Motor neuron (in vitro differentiated cells): Measurements from ENCODE around the gene HSPB1. TPM values are rescaled to one million over a fixed set of nuclear protein-coding genes. Genes with fewer than 3 reads are reported as not detected.
"Not testable (repeated sequence)": the region's sequence is repeated elsewhere in the genome, so short reads cannot be mapped to it uniquely, and the experiment has no call there.

ENCODE experiments used
- ATAC-seq, 8 experiments: fragments of 200-7000 bp; cut with Tn5 transposase; replicated peaks in 6 of 8; 2 replicates each; pipeline ENCODE4 v1.8.0; 2021; ENCODE audit warnings: mild to moderate bottlenecking in 8 of 8, moderate library complexity in 8 of 8
- H3K27ac ChIP-seq, 2 donors: fragments of 250-450 bp; sonication (Bioruptor Pico); 2 replicates each; pipeline ENCODE4 v1.9.0; 2021; ENCODE audit warnings: antibody characterized with exemption in 2 of 2, mild to moderate bottlenecking in 2 of 2, moderate library complexity in 1 of 2
- H3K4me1 ChIP-seq, 2 donors: fragments of 250-450 bp; sonication (Bioruptor Pico); replicated peaks in 1 of 2; 2 replicates each; pipeline ENCODE4 v1.6.1; 2021; ENCODE audit warnings: antibody characterized with exemption in 2 of 2, mild to moderate bottlenecking in 2 of 2, moderate library complexity in 1 of 2
- H3K4me3 ChIP-seq, 5 donors: fragments of 250-450 bp; sonication (Bioruptor Pico); 2 replicates each; pipeline ENCODE4 v1.9.0; 2021; ENCODE audit warnings: antibody characterized with exemption in 5 of 5, mild to moderate bottlenecking in 5 of 5, moderate library complexity in 4 of 5
- WGBS, 10 experiments: fragments of 450-650 bp; shearing (Covaris generic); methylation state at CpG; one replicate each; pipeline ENCODE4 v1.0.0; 2022; 5-methylcytosine and 5-hydroxymethylcytosine counted together
- in situ Hi-C, 9 experiments: fragments of 400-800 bp; cut with MboI; loops; one replicate each; pipeline ENCODE4 v1.15.0; 2021; ENCODE audit warnings: low sequenced_read_pairs in 9 of 9, low pct_unique_long_range_greater_than_20kb in 2 of 9; ENCODE audit not compliant: unreplicated experiment in 9 of 9
- total RNA-seq, 8 experiments: library from RNA; unstranded; fragments of 300-600 nt; gene quantifications; 2 replicates each; pipeline versions ENCODE4 v1.2.3 to v1.2.4, GENCODE V29; 2022

HSPB1 gene
- total RNA-seq, 8 experiments from 2014 or later: 44.0 to 193 (median 120) TPM

- 80 to 100% (median 100%) methylated on average over 1 to 4 of the region's 17 CpGs; no CpG with 5 or more reads in 5 of the 10 experiments for WGBS, 10 experiments
- Histone ChIP-seq H3K4me3 (peak overlapping the region in 1 of 5 donors; percentile 34), H3K4me1 (no peaks in the 10 kb centered on the region), H3K27ac (no peak overlapping the region)
- no peak for ATAC-seq
- in situ Hi-C loops: loop anchor here in 1 of 9 experiments (25.0 kb wide), 1 partner anchor 96 kb away; no protein-coding TSS in a partner anchor
Measured at GRCh38 chr7:76283254-76284159, 19.0 kb upstream of the HSPB1 start.

DNA sequence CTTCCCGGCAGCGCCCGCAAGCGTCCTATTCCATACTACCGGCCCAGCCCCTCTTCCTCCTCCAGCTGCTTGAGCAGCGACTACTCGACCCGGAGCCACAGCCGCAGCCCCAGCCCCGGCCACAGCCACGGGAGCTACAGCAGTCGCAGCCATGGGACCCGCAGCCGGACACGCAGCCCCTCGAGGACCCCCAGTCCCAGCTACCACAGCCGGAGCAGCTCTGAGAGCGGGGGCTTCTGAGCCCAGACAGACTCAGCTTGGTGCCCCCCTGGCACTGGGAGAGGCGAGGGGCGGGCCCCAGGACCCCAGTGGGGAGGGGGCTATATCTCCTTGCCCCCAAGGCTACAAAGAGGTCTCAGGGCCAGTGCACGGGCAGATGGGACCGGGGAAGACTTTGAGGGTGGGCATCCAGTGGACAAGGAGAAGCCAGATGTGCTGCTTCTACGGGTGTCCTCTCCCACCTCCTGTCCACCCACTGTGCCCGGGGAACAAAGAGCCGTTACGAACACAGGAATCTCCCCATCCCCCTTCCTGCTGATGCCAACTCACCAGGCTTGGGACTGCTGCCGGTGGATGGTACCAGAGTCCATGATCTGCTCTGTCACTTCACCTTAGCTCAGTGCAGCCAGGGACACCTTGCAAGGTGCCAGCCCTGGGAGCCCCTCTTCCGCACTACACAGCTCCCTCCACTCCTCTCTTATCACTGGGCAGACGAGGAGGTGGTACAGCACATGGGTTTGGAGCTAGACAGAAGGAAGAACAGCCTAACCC lies 16.7 kb upstream of the HSPB1 start:
- Histone ChIP-seq H3K4me1 (peaks cover 0 to 7% of the 10 kb centered on the region in 2 donors), H3K4me3 (no peak overlapping the region), H3K27ac (no peak overlapping the region)
- ATAC-seq: no peak
- in situ Hi-C loops: loop anchor here in 1 of 9 experiments (25.0 kb wide), 1 partner anchor 98 kb away; no protein-coding TSS in a partner anchor
- 78 to 90% (median 89%) methylated on average over 2 to 7 of the region's 29 CpGs; no CpG with 5 or more reads in 7 of the 10 experiments for WGBS, 10 experiments

DNA sequence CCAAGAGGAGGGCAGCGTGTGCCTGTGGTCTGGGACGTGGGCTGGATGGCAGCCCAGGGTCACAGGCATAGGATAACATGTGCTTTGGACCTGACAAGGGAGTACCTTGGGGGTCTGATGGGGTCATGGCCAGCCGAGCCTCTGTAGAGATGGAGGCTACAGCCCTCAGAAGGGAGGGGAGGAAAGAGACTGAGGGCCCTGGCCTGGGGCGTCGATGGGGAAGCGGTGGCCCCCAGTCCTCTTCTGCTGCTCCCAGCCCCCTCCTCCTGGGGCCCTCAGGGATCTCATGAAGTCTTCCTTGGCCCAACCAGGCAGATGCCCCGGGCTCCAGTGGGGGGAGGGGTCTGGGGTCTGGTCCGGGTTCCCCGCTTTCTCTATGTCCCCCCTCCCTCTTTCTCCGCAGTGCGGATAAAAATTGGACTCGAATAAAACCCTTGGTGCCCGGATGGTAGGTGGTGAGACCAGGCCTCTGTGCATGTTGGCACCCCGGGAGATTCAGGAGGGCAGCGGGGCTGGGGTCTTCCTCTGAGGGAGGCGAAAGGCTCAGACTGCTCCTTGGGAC lies 15.6 kb upstream of the HSPB1 start:
- Histone ChIP-seq H3K4me1 (peaks cover 0 to 14% of the 10 kb centered on the region in 2 donors), H3K27ac (no peak overlapping the region), H3K4me3 (no peak overlapping the region)
- no peak for ATAC-seq
- in situ Hi-C loops: loop anchor here in 1 of 9 experiments (25.0 kb wide), 1 partner anchor 100 kb away; no protein-coding TSS in a partner anchor
- WGBS, 10 experiments: 60 to 100% (median 80%) methylated on average over 1 to 2 of the region's 16 CpGs; no CpG with 5 or more reads in 7 of the 10 experiments

- ATAC-seq, H3K27ac ChIP-seq, H3K4me3 ChIP-seq: not testable (repeated sequence)
- in situ Hi-C loops: loop anchor here in 1 of 9 experiments (25.0 kb wide), 1 partner anchor 104 kb away; no protein-coding TSS in a partner anchor
- peaks cover 16 to 33% of the 10 kb centered on the region in 2 donors for H3K4me1 ChIP-seq
- 20 to 100% (median 80%) methylated on average over 1 to 3 of the region's 6 CpGs; no CpG with 5 or more reads in 5 of the 10 experiments for WGBS, 10 experiments
Measured at GRCh38 chr7:76290847-76291350, 11.6 kb upstream of the HSPB1 start.

GRCh38 chr7:76291351-76292212 lies 10.9 kb upstream of the HSPB1 start:
- in situ Hi-C loops: loop anchor here in 1 of 9 experiments (25.0 kb wide), 1 partner anchor 104 kb away; no protein-coding TSS in a partner anchor
- peak; percentile 59 to 84 (median 64) for ATAC-seq
- WGBS, 10 experiments: 0 to 58% (median 6%) methylated on average over 2 to 13 of the region's 30 CpGs; no CpG with 5 or more reads in 4 of the 10 experiments
- Histone ChIP-seq H3K27ac (peak overlapping the region in 1 of 2 donors; percentile 42), H3K4me3 (no peak overlapping the region), H3K4me1 (peaks cover 16 to 33% of the 10 kb centered on the region in 2 donors)

DNA sequence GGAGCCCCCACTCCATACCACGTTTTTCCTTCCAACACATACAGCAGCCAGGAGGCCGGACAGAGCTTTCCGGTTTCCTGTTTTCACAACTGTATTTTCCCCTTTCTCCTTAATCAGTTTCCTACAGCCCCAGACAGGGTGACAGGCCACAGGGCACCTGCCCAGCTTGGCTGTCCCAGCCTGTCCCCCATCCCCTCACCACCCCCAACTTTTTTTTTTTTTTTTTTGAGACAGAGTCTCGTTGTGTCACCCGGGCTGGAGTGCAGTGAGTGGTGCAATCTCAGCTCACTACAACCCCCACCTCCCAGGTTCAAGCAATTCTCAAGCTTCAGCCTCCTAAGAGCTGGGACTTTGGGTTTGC lies 10.3 kb upstream of the HSPB1 start:
- 24 to 100% (median 68%) methylated on average over 2 to 3 of the region's 5 CpGs; no CpG with 5 or more reads in 6 of the 10 experiments for WGBS, 10 experiments
- Histone ChIP-seq H3K4me3 (no peak overlapping the region), H3K27ac (peak overlapping the region in 1 of 2 donors; percentile 42), H3K4me1 (peaks cover 16 to 37% of the 10 kb centered on the region in 2 donors)
- in situ Hi-C loops: loop anchor here in 1 of 9 experiments (25.0 kb wide), 1 partner anchor 105 kb away; no protein-coding TSS in a partner anchor
- ATAC-seq: peak in 2 of 8 experiments; percentile 3 to 4

GRCh38 chr7:76292911-76293310 lies 9.6 kb upstream of the HSPB1 start:
- not testable (repeated sequence) for H3K4me3 ChIP-seq, H3K27ac ChIP-seq, ATAC-seq
- WGBS, 10 experiments: 100% methylated on average over 1 of the region's 5 CpGs; no CpG with 5 or more reads in 9 of the 10 experiments
- peaks cover 16 to 42% of the 10 kb centered on the region in 2 donors for H3K4me1 ChIP-seq
- in situ Hi-C loops: loop anchor here in 1 of 9 experiments (25.0 kb wide), 1 partner anchor 106 kb away; no protein-coding TSS in a partner anchor

DNA sequence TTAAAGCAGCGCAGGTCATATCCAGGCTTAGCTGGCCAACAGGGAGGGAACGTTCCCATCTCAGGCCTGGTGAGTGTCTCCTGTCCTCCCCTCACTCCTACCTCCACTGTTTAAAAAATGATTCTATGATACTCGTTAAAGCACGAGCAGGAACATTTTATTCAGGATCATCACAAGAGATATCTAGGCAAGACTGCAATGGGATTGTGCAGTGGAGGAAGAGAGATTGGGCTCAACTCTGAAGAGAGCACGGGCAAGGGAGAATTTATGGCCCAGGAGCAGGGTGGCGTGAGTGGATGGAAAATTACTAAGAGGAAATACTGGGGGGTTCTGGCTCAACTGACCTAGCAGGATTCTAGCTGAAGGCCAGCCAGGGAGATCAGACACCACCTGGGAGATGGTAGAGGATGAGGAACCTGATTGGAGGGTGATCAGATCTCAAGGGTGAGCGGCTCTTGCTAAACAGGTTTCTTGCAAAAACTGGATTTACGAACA lies 9.0 kb upstream of the HSPB1 start:
- Histone ChIP-seq H3K4me3 (no peak overlapping the region), H3K4me1 (peaks cover 16 to 42% of the 10 kb centered on the region in 2 donors), H3K27ac (no peak overlapping the region)
- WGBS, 10 experiments: 65 to 96% (median 86%) methylated on average over 3 to 5 of the region's 8 CpGs; no CpG with 5 or more reads in 3 of the 10 experiments
- ATAC-seq: no peak
- in situ Hi-C loops: loop anchor here in 1 of 9 experiments (25.0 kb wide), 1 partner anchor 106 kb away; no protein-coding TSS in a partner anchor

DNA sequence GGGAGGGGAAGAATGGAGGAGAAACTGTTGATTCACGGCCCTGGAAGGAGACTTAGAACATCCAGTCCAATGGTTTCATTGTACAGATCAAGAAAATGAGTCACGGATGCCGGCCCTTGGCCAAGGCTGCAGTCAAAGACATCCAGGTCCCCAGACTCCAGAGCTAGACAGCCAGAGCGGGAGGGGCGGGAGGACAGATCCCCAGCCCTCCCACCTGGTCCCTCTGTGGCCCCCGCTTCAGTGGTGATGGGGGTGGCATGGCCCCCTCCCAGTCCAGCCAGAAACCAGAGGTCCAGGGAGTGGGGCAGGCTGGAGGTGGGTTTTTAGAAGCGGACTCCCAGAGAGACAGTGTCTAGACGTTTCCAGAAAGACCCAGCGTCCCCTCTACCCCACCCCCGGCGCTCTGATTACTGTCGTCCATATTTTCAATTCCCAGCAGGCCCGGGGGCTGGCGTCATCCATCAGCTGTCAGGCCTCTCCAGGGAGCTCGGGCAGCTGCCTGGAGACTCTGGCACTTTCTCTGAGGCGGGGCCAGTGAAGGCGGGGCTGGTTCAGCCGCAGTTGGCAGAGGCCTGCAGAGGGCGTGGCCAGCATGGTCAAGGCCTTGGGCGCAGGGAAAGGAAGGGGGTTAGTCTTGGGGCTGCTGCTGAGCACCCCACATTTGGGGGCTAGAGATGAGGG lies 8.0 kb upstream of the HSPB1 start:
- H3K4me3 ChIP-seq: peak overlapping the region in 1 of 5 donors; percentile 1
- ATAC-seq: peak; percentile 61 to 90 (median 86)
- in situ Hi-C loops: loop anchor here in 1 of 9 experiments (25.0 kb wide), 1 partner anchor 107 kb away; no protein-coding TSS in a partner anchor
- H3K4me1 ChIP-seq: peaks cover 16 to 41% of the 10 kb centered on the region in 2 donors
- WGBS, 10 experiments: 0 to 70% (median 5%) methylated on average over 1 to 12 of the region's 20 CpGs; no CpG with 5 or more reads in 4 of the 10 experiments
- peak overlapping the region; percentile 70 to 93 for H3K27ac ChIP-seq

GRCh38 chr7:76296743-76297740 lies 5.4 kb upstream of the HSPB1 start:
- WGBS, 10 experiments: 17 to 100% (median 81%) methylated on average over 1 to 9 of the region's 22 CpGs
- peak in 3 of 8 experiments; percentile 2 to 43 (median 14) for ATAC-seq
- Histone ChIP-seq H3K27ac (peak overlapping the region in 1 of 2 donors; percentile 58), H3K4me3 (no peak overlapping the region), H3K4me1 (peaks cover 16 to 31% of the 10 kb centered on the region in 2 donors)
- in situ Hi-C loops: loop anchor here in 1 of 9 experiments (25.0 kb wide), 1 partner anchor 110 kb away; no protein-coding TSS in a partner anchor
